Cardiac septum (tissue), 1 donor: ENCODE results near the gene LRRC70. TPM values are rescaled to one million over a fixed set of nuclear protein-coding genes. Genes with fewer than 3 reads are reported as not detected.

Experiments
- DNase-seq: peaks from one replicate; pipeline ENCODE4 v3.0.0-alpha.2; 2020; ENCODE audit warnings: low spot score
- intact Hi-C: fragments of 100-400 bp; cut with DNase I; formaldehyde crosslinking; loops from one replicate; pipeline ENCODE4 v1.14.0; 2022
- total RNA-seq: library from RNA; stranded (reverse); fragmentation: NEBNext Ultra II Directional; extraction: Animal tissue kit (Norgen Biotek cat#: 25700); gene quantifications from one replicate; pipeline ENCODE4 v1.2.1, GENCODE V29; 2021
- donor health status: DM: no; HTN: no; CAD: no.

The LRRC70 gene
- total RNA-seq, 1 donor from 2014 or later: 2.2 TPM

DNA sequence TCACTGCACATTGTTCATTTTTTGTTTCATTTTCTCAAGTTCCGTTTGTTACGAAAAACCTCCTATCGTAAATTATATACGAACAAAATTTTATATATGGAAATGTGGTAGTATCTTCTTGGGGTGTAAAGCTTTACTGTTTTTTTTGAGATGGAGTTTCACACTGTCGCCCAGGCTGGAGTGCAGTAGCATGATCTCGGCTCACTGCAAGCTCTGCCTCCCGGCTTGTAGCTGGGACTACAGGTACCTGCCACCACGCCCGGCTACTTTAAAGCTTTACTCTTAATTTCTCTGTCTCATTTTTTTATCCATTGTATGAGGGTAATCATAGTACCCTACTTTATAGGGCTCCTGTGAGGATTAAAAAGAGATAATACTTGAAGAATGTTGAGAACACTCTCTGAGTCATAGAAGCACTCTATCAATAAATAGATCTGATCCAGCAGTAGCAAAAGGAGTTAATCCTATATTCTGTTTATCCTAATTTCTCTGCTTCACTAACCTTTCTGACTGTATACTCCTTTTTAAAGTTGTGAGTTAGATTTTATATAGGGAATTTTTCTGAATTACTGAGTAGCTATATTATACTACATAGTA is 5.6 kb upstream of the LRRC70 start:
- intact Hi-C loops: no loop called here
- no peak for DNase-seq

DNA sequence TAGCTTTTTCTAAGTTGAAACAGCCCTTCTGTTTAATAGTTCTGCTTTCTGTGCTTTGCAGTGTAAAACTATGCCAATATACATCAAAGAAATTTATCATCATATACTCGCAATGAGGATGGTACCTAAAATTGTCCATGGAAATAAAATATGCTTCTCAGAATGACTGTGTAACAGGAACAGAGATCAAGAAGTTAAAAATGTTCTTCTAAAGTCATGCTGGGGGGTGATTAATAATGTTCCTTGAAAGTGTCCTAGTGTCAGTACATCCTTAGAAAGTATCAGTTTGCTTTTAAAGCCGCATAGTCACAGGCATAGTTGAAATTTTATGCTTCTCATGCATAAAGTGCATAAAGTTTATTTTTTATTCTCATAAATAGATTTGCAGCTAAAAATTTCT is 4.0 kb upstream of the LRRC70 start:
- intact Hi-C loops: no loop called here
- no peak for DNase-seq

DNA sequence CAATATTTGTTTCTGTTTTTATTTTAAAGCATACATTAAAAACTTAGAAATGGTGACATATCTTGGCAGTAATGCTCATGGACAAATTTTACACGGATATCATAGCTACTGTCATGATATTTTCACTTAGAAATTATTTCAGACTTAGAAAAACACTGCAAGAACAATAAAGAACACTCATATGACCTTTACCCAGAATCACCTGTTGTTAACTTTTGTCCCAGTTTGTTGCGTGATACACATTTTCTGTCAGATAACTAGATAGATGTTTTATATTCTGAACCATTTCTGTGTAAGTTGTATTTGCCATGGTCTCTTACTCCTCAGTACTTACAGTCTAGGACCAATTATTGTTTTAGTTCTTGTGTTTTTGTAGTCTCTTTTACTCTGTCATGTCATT is 3.6 kb upstream of the LRRC70 start:
- intact Hi-C loops: no loop called here
- DNase-seq: no peak

DNA sequence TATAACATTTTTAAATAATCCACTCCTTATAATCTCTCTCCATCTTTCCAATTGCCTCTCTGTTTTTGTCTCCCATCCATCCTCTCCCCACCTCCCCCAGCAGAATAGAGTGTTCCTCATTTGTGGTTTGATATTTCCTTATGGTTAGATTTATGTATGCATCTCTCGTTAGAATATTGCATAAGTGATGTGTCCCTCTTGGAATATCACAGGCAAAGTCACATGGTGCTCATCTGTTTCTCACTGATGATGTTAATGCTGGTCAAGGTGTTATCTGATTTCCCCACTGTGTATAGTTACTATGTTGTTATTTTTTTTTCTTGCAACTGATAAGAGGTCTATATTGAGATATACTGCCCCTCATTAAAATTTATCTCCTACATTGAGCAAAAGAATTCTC is 3.1 kb upstream of the LRRC70 start:
- DNase-seq: no peak
- intact Hi-C loops: no loop called here

DNA sequence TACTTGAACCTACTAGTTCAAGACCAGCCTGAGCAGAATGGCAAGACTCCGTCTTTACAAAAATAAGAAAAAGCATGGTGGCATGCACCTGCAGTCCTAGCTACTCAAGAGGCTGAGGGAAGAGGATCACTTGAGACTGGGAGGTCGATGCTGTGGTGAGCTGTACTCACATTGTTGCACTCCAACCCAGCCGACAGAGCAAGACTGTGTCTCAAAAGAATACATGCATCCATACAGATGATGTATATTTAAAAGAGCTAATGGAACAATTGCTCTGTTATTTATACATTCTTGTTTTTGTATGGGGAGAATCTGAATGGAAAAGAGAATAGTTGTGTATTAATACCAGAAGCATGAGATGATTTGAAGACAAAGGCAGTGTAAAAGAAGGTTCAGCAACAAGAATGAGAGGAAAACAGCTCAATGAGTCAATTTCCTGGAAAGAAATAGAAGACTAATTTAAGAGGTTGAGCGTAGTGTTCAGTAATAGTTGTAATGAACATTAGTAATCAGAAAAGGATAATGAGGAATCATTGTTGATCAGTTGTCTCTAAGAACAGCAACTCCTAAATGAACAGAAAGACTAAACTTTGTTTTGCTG is 1.9 kb upstream of the LRRC70 start:
- intact Hi-C loops: no loop called here
- DNase-seq: no peak

DNA sequence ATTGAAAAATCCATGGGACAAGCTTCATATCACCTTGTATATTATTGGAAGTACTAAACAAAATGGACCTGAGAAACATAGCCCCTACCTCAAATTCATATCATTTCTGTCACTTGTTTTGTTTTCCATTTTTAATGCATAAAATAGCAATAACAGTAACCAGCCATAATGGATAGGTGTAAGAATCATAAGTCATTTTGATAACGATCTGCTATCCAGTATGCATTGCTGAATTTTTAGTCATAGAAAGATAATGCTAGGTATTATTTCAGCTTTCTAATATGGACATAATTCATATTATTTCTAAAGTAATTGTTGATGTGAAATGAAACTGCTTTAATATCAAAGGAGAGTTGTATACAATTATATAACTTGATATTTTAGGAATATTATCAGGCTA is 1.1 kb upstream of the LRRC70 start:
- intact Hi-C loops: no loop called here
- no peak for DNase-seq

DNA sequence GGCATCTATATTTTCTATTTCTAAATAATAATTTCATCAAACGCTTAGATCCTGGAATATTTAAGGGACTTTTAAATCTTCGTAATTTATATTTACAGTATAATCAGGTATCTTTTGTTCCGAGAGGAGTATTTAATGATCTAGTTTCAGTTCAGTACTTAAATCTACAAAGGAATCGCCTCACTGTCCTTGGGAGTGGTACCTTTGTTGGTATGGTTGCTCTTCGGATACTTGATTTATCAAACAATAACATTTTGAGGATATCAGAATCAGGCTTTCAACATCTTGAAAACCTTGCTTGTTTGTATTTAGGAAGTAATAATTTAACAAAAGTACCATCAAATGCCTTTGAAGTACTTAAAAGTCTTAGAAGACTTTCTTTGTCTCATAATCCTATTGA is 1.1 kb downstream of the LRRC70 start:
- intact Hi-C loops: no loop called here
- no peak for DNase-seq

DNA sequence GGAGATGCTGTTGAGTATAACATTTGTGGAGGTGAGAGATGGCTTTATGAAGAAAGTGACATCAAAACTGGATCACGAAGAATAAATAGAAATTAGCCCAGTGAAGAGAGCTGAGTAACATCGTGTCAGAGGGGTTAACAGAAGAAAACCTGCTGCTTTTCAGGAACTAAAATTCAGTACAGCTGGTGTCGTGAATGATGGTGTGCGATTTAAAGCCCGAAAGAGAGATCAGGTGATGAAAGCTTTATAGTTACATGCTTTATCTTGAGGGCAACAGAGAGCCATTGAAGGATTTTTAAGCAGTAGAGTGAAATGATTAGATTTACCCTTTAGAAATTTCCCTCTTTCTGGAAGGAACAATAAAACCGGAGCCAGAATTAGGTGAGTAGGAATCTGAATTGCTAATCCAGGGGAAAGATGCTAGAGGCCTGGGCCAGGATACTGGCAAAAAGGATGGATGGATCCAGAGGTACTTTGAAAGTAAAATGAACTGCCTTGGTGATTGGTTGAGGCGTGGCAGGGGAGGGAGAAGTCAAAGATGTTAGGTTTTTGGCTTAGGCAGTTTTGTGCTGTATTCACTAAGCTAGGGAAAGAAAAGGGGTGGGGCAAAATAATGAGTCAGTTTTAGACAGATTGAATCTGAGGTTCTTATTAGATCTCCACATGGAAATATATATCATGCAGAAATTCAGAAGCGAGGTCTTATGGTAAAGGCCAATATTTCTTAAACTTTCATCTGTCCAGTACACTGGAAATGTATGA is 3.4 kb downstream of the LRRC70 start:
- DNase-seq: no peak
- intact Hi-C loops: no loop called here

DNA sequence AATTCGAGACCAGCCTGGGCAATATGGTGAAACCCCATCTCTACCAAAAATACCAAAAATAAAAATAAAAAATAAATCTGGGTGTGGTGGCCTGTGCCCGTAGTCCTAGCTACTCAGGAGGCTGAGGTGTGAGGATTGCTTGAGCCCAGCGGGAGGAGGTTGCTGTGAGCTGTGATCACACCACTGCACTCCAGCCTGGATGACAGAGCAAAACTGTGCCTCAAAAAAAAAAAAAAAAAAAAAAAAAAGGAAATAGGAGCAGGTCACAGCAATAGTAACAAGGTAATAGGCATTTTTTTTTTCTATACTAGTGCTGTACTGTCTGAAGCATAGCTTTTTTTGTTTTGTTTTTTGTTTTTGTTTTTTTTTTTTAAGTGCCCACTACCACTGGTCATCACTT is 5.8 kb downstream of the LRRC70 start:
- no peak for DNase-seq
- intact Hi-C loops: no loop called here

DNA sequence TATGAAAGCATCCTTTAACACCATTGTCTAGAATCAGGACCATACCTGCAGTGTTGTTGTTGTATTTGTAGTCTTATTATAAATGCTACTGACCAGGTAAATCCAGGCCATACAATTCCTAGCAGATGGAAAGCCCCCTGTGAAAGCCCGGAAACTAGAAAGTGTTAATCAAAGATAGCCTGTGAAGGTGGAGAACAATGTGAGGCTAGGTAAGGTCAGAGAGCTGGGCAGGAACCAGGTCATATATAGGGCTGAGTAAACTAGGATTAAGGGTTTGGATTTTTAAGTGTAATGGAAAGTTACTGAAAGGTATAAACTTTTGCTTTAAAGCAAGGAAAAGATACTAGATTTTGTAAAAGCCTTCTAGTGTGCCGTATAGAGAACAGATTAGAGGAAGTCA is 6.7 kb downstream of the LRRC70 start:
- no peak for DNase-seq
- intact Hi-C loops: no loop called here

DNA sequence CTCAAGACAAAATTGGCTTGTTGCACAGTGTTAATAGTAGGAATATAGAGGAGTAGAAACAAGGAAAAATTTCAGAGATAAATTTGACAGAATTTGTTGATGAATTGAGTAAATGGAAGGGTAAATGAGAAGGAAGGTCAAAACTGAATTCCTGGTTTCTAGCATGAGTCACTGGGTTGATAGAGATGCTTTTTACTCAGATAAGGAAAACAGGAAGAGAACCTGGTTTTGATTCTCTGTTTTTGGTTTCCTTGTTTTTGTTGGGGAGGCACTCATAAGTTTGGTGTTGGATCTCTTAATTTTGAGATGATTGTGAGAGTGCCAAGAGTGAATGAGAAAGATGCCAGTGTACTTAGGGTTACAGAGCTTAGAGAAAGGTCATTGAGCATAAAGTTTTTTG is 7.1 kb downstream of the LRRC70 start:
- DNase-seq: no peak
- intact Hi-C loops: no loop called here

DNA sequence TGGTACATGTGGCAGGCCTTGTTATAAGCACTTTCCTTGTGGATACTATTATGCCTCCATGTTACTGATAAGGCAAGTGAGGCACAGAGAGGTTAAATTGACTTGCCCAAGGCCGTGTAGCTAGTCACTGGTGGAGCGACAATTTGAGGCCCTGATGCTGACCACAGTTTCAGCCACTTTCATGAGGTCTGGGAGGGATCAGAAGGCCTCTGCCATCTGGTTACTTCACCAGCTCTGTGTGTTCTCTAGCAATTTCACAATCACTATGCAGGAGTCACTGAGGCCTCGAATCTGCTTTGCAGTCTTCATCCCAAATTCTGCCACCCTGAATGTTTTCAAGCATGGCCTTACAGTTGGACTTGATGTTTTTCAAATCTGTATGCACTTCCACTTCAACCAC is 9.1 kb downstream of the LRRC70 start:
- intact Hi-C loops: no loop called here
- DNase-seq: no peak

DNA sequence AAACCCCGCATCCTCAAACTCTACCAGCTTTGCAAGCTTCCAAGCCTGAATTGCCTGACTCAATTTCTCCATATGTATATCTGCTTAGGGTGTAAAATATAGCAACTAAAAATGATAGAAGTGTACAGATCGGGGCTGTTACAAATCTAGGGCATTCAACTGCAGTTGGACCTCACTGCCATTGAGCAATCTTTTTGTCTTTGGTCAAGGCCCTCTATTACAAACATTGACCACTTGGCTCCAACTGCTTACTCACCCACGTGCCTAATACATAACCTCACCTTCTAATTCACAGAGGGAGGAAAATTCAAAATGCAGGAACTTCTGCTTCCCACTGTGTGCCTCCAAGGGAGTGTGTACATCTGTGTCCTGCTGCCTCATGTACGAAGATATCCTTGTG is 10.0 kb downstream of the LRRC70 start:
- intact Hi-C loops: no loop called here
- no peak for DNase-seq

DNA sequence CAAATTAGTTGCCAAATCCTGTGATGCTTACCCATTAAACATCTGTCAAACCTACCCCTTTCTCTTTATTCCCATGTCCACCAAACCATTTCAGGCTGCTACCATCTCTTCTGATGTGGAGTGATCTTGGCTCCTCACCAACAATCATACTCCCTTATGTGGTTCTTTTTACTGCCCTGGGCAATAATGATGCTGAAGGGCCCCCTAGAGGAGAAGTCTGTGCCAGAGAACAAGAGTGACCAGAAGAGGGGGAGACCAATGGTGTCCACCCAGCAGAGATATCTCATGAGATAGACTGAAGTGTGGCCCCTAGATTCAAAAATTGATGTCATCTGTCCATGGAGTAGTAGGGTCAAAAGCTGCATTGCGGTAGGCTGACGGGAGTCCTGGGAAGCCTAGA is 10.9 kb downstream of the LRRC70 start:
- DNase-seq: no peak
- intact Hi-C loops: no loop called here

DNA sequence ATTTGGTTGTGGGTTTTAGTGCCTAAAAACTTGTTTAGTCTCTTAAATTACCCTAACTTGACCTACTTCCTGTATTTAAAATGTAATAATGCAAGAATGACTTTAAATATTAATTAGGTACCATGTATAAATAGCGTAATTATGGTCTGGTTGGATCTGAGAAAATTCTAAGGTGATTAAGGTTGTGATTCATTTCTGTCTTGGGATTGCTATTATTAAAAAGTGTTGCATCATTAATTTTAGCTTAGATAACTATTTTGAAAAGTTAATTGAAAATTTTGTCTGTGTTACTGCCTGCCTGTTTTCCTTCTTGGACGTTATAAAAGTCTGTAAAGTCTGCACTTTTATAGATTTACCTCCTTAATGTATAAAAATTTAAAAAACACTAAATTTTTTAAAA is 11.8 kb downstream of the LRRC70 start:
- no peak for DNase-seq
- intact Hi-C loops: no loop called here

DNA sequence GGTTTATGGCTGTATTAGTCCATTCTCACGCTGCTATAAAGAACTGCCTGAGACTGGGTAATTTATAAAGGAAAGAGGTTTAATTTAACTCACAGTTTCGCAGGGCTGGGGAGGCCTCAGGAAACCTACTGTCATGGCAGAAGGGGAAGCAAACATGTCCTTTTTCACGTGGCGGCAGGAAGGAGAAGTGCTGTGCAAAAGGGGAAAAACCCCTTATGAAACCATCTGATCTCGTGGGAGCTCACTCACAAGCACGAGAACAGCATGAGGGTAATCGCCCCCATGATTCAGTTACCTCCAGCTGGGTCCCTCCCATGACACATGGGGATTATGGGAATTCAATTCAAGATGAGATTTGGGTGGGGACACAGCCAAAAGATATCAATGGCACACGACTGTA is 13.9 kb downstream of the LRRC70 start:
- intact Hi-C loops: no loop called here
- no peak for DNase-seq

DNA sequence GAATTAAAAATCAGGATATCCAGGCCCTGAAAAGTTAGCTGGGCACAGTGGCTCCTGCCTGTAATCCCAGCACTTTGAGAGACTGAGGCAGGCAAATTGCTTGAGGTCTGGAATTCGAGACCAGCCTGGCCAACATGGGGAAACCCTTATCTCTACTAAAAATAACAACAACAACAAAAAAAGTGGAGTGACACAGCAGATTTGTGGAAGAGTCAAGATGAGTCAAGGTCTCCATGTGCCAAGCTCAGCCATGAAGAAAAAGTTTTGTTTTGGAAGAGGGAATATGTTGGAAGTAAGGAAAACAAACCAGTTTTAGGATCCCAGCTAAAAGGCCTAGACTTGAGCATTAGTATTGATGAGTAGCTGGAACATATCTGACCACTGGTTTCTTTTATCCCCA is 14.7 kb downstream of the LRRC70 start:
- DNase-seq: no peak
- intact Hi-C loops: no loop called here

DNA sequence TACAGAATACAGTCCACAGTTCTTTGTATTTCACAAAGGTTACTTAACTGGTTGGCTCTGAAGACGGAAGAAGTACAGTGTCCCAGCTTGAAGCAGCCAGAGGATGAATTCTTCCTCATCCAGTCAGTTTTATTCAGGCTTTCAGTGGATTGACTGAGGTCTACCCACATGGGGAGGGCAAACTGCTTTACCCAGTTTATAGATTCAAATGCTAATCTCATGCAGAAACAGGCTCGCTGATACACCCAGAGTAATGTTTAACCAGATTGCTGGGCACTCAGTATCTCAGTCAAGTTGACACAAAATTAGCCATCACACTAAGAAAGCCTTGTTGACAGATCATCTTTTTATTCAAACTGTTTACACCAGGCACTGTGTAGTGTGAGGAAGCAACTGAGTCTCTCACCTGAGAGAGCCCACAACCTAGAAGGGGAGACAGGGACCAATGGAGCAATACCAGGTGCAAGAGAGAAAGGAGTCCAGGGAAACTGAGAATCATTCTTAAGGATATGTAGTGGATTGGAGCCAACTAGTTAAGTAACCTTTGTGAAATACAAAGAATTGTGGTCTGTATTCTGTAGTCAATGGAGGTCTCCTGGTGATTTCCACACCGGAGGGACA is 15.9 kb downstream of the LRRC70 start:
- no peak for DNase-seq
- intact Hi-C loops: no loop called here

DNA sequence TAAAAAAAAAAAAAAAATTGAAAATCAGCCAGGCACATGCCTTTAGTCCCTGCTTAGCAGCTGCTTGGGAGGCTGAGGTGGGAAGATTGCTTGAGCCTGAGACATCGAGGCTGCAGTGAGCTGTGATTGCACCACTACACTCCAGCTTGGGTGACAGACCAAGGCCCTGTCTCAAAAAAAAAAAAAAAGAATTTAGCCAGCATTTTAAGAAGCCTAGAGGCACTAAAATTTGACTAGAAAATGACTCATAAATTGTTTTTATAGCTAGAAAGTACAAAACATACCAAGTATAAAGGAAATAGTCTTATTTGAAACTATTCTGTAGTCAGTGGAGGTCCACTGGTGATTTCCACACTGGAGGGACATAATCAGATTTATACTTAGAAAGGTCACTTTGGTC is 17.5 kb downstream of the LRRC70 start:
- no peak for DNase-seq
- intact Hi-C loops: no loop called here

DNA sequence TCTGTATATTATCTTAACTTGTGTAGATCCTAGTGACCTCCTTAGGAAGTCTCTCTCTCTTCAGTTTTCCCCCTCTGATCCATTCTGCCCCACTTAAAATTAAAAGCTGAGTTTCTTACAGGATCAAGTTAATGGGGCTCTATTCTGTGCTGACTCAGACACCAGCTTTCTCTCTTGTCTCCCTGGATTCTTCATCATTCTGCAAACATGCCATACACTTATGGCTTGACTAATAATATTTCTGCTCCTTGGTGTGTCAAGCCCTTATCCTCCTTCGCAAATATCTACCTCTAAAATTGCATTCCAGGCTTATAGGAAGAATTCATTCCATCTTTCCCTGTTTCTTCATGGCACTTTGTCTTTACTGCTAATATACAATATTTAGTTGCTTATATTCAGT is 18.1 kb downstream of the LRRC70 start:
- intact Hi-C loops: no loop called here
- no peak for DNase-seq

DNA sequence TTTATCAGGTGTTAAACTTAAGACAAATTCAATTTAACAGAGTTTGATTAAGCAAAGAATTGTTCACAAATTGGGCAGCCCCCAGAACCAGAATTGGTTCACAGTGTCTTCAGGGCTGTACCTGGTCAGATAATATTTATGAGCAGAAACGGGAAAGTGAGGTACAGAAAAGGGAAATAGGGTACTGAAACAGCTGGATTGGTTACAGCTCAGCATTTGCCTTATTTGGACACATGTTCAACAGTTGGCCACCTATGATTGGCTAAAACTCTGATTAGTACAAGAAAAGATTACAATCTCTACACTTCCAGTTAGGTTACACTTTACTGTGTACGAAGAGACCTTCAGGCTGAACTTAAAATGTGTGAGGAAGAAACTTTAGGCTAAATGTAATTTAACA is 18.7 kb downstream of the LRRC70 start:
- intact Hi-C loops: no loop called here
- DNase-seq: no peak
